Hepatocyte (in vitro differentiated cells): Measurements from ENCODE around the gene EGF.

Experiments
- EZH2 ChIP-seq: fragments of 200-600 bp; sonication (generic); IDR thresholded peaks from 2 replicates; pipeline ENCODE4 v1.6.1; 2016; ENCODE audit warnings: antibody characterized with exemption, mild to moderate bottlenecking, borderline replicate concordance
- TF ChIP-seq, protein P1 (sequence below): fragments of 200-600 bp; sonication (generic); IDR thresholded peaks from 2 replicates; pipeline ENCODE4 v1.5.1; 2016; ENCODE audit warnings: antibody characterized with exemption, mild to moderate bottlenecking; ENCODE audit not compliant: poor library complexity

DNA sequence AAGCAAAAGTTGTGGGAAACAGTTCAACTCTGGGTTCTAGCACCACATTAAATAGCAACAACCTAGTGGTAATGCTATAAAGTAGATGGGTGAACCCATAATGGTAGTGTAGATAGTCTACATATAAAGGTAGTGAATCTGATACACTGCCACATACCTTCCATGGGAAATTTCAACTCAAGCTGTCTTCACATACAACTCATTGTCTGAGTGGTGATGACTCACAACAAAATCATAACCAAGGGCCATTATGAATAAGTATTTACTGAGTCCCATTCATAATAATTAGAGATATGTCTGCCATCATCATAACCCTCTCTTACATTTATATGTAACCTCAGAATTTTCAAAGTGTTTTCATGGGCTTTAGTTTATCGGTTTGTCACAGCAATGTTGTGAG is 34.8 kb downstream of the EGF start:
- TF ChIP-seq, protein P1, sequence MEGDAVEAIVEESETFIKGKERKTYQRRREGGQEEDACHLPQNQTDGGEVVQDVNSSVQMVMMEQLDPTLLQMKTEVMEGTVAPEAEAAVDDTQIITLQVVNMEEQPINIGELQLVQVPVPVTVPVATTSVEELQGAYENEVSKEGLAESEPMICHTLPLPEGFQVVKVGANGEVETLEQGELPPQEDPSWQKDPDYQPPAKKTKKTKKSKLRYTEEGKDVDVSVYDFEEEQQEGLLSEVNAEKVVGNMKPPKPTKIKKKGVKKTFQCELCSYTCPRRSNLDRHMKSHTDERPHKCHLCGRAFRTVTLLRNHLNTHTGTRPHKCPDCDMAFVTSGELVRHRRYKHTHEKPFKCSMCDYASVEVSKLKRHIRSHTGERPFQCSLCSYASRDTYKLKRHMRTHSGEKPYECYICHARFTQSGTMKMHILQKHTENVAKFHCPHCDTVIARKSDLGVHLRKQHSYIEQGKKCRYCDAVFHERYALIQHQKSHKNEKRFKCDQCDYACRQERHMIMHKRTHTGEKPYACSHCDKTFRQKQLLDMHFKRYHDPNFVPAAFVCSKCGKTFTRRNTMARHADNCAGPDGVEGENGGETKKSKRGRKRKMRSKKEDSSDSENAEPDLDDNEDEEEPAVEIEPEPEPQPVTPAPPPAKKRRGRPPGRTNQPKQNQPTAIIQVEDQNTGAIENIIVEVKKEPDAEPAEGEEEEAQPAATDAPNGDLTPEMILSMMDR, result no peak
- no peak for TF ChIP-seq EZH2
